ENCODE measurements around the gene GABRR3.
"Not testable (repeated sequence)": the region's sequence is repeated elsewhere in the genome, so short reads cannot be mapped to it uniquely, and the experiment has no call there.

The GABRR3 gene

GRCh38 chr3:98014268-98014585, 20.9 kb downstream of the GABRR3 start:
- no peak for TF ChIP-seq CTCF (IDR thresholded peaks at IDR 0.05; ENCODE audit: control insufficient read depth, insufficient read depth, low read depth, low read length, missing control alignments)
- no peak overlapping the region for H3K4me3 ChIP-seq (ENCODE audit: control insufficient read depth, low read depth, low read length)
- DNase-seq (ENCODE audit: low read depth), result no peak

GRCh38 chr3:98013411-98014267, 21.5 kb downstream of the GABRR3 start:
- DNase-seq (ENCODE audit: low read depth), result no peak

GRCh38 chr3:98012979-98013378, 22.1 kb downstream of the GABRR3 start:
- no peak for DNase-seq (ENCODE audit: low read depth)
- no peak overlapping the region for H3K4me3 ChIP-seq (ENCODE audit: control insufficient read depth, low read depth, low read length)
- TF ChIP-seq CTCF (IDR thresholded peaks at IDR 0.05; ENCODE audit: control insufficient read depth, insufficient read depth, low read depth, low read length, missing control alignments), result no peak

More at GRCh38 chr3:98013411-98014267, 21.5 kb downstream of the GABRR3 start:
- TF ChIP-seq CTCF (IDR thresholded peaks at IDR 0.05; ENCODE audit: control insufficient read depth, insufficient read depth, low read depth, low read length, missing control alignments), result no peak
- no peak overlapping the region for H3K4me3 ChIP-seq (ENCODE audit: control insufficient read depth, low read depth, low read length)

- not testable (repeated sequence) for H3K4me3 ChIP-seq (ENCODE audit: control insufficient read depth, low read depth, low read length); DNase-seq (ENCODE audit: low read depth)
These were observed 24.1 kb downstream of the GABRR3 start for GRCh38 chr3:98010883-98011449.

GRCh38 chr3:98010194-98010882, 24.8 kb downstream of the GABRR3 start:
- DNase-seq (ENCODE audit: low read depth), result no peak
- TF ChIP-seq CTCF (IDR thresholded peaks at IDR 0.05; ENCODE audit: control insufficient read depth, insufficient read depth, low read depth, low read length, missing control alignments), result no peak
- H3K4me3 ChIP-seq (ENCODE audit: control insufficient read depth, low read depth, low read length), result no peak overlapping the region

- TF ChIP-seq CTCF (IDR thresholded peaks at IDR 0.05; ENCODE audit: control insufficient read depth, insufficient read depth, low read depth, low read length, missing control alignments), result no peak
- H3K4me3 ChIP-seq (ENCODE audit: control insufficient read depth, low read depth, low read length), result no peak overlapping the region
- DNase-seq (ENCODE audit: low read depth), result no peak
These were observed 26.3 kb downstream of the GABRR3 start for GRCh38 chr3:98008855-98009254.

- no peak overlapping the region for H3K4me3 ChIP-seq (ENCODE audit: control insufficient read depth, low read depth, low read length)
- no peak for DNase-seq (ENCODE audit: low read depth)
These were observed 29.7 kb downstream of the GABRR3 start for GRCh38 chr3:98005438-98005837.

More at GRCh38 chr3:98005438-98005837, 29.7 kb downstream of the GABRR3 start:
- no peak for TF ChIP-seq CTCF (IDR thresholded peaks at IDR 0.05; ENCODE audit: control insufficient read depth, insufficient read depth, low read depth, low read length, missing control alignments)

All from AG09309 (cell line).